Measurements from ENCODE around the gene OPN3. TPM values are rescaled to one million over a fixed set of nuclear protein-coding genes. Genes with fewer than 3 reads are reported as not detected.

The OPN3 gene
- total and polyA plus RNA-seq, 2 of the 4 experiments (the other 2 are of a cell fraction): 16.4 to 21.9 TPM

GRCh38 chr1:241591736-241592135 is 48.4 kb downstream of the OPN3 start:
- H4K5ac ChIP-seq (ENCODE audit: low read depth, low read length): no peak overlapping the region
- no CpG with 5 or more reads among the region's 5 CpGs for WGBS, 2 experiments (ENCODE audit: extremely low coverage in 2 of 2, insufficient read length in 1 of 2)
- H4K8ac ChIP-seq (ENCODE audit: low read depth in 2 of 2, low read length in 2 of 2): no peak overlapping the region
- no peak overlapping the region for H3K9ac ChIP-seq (ENCODE audit: low read depth, low read length)
- no peak overlapping the region for H2BK120ac ChIP-seq (ENCODE audit: low read depth, low read length)
- no peak overlapping the region for H4K91ac ChIP-seq (ENCODE audit: insufficient read depth, low read depth, low read length)
- DNase-seq (no peak), ATAC-seq (ENCODE audit: low read depth) (no peak)
- no peak overlapping the region; the same call in 1 of the 2 replicates for H3K18ac ChIP-seq (ENCODE audit: low read depth, low read length)
- dilution Hi-C loops (cut with HindIII; ENCODE audit: low sequenced_read_pairs, unreplicated experiment) (no loop called here), intact Hi-C loops (cut with micrococcal nuclease) (no loop called here), in situ Hi-C loops (cut with MboI; ENCODE audit: low sequenced_read_pairs) (no loop called here)
- no peaks in the 10 kb centered on the region for H3K79me1 ChIP-seq (ENCODE audit: low read depth in 1 of 2, low read length in 2 of 2)
- peaks cover 6% of the 10 kb centered on the region for H3K4me1 ChIP-seq (ENCODE audit: control insufficient read depth, insufficient read depth, low read length)
- no peak overlapping the region for H2BK5ac ChIP-seq (ENCODE audit: low read depth, low read length, poor library complexity, severe bottlenecking)
- no peak overlapping the region for H3K23ac ChIP-seq (ENCODE audit: low read depth, low read length)
- no peaks in the 10 kb centered on the region for H4K20me1 ChIP-seq (ENCODE audit: insufficient read depth, low read length)
- H2BK15ac ChIP-seq (ENCODE audit: low read depth, low read length): no peak overlapping the region
- H3K14ac ChIP-seq (replicated peaks; ENCODE audit: low read depth, low read length): no peak overlapping the region
- H3K4me2 ChIP-seq (ENCODE audit: low read depth, low read length): no peak overlapping the region; the same call in 1 of the 2 replicates
- peaks cover 3% of the 10 kb centered on the region for H3K36me3 ChIP-seq (ENCODE audit: control insufficient read depth, insufficient read depth, low read length)
- H3K9me1 ChIP-seq (ENCODE audit: insufficient read depth, low read length): no peaks in the 10 kb centered on the region
- H2BK20ac ChIP-seq (ENCODE audit: low read depth, low read length): no peak overlapping the region
- no peak overlapping the region for H3K4ac ChIP-seq (ENCODE audit: low read depth, low read length)
- BruUV-seq (replicated peaks): no TSS peak
- no peak overlapping the region for H2AK5ac ChIP-seq (ENCODE audit: low read depth, low read length)
- TF ChIP-seq POLR2A (IDR thresholded peaks at IDR 0.05; ENCODE audit: low read depth, low read length) (no peak), MXI1 (IDR thresholded peaks at IDR 0.05; ENCODE audit: borderline replicate concordance, low read depth, low read length) (no peak), FOS (IDR thresholded peaks at IDR 0.05; ENCODE audit: low read depth, low read length) (no peak), NFE2L2 (IDR thresholded peaks at IDR 0.05; ENCODE audit: low read depth, low read length) (no peak), BHLHE40 (IDR thresholded peaks at IDR 0.05; ENCODE audit: low read depth, low read length) (no peak), RCOR1 (IDR thresholded peaks at IDR 0.05; ENCODE audit: insufficient replicate concordance, low read length) (no peak), RAD21 (IDR thresholded peaks at IDR 0.05; ENCODE audit: low read length) (no peak), CHD1 (IDR thresholded peaks at IDR 0.05; ENCODE audit: low read depth, low read length) (no peak), MAFK (IDR thresholded peaks at IDR 0.05; ENCODE audit: low read depth, low read length) (no peak), CEBPB (IDR thresholded peaks at IDR 0.05; ENCODE audit: low read depth, low read length) (no peak), SMC3 (IDR thresholded peaks at IDR 0.05; ENCODE audit: low read depth, low read length) (no peak), USF2 (IDR thresholded peaks at IDR 0.05; ENCODE audit: low read depth, low read length) (no peak), CTCF (conservative IDR thresholded peaks at IDR 0.05; ENCODE audit: low read depth, low read length) (no peak), ELK1 (IDR thresholded peaks at IDR 0.05; ENCODE audit: borderline replicate concordance, low read depth, low read length) (no peak), RFX5 (IDR thresholded peaks at IDR 0.05; ENCODE audit: low read depth, low read length) (no peak), MAZ (IDR thresholded peaks at IDR 0.05; ENCODE audit: borderline replicate concordance, low read depth, low read length) (no peak)
- H3K56ac ChIP-seq (ENCODE audit: extremely low read depth, insufficient read depth, low read length): no peak overlapping the region
- no peak overlapping the region for H2AK9ac ChIP-seq (replicated peaks; ENCODE audit: low read depth, low read length, poor library complexity)
- H3K27ac ChIP-seq (ENCODE audit: insufficient read depth, low read length): no peak overlapping the region
- POLR2A ChIA-PET (ENCODE audit: unreplicated experiment): no interaction called here
- no peaks in the 10 kb centered on the region for H3K27me3 ChIP-seq (ENCODE audit: control insufficient read depth, insufficient read depth, low read length)
- no peaks in the 10 kb centered on the region for H3K9me3 ChIP-seq (ENCODE audit: control insufficient read depth, insufficient read depth, low read length)
- CTCF ChIA-PET: interaction anchor here (0.7 to 1.7 kb wide), 2 partner anchors 10 to 19 kb away, joined by 7 read pairs; no protein-coding TSS in a partner anchor
- H2AFZ ChIP-seq (replicated peaks; ENCODE audit: low read length, poor library complexity): no peak overlapping the region
- H3K4me3 ChIP-seq (ENCODE audit: insufficient read depth, low read depth, low read length): no peak overlapping the region

Measured in IMR-90 (cell line).